WTC11 (cell line): ENCODE measurements around the gene BDH1. TPM values are rescaled to one million over a fixed set of nuclear protein-coding genes. Genes with fewer than 3 reads are reported as not detected.

ENCODE experiments used
- ATAC-seq: fragments of 200-7000 bp; cut with Tn5 transposase; 2 replicates; pipeline ENCODE4 v1.10.0; 2021; ENCODE audit warnings: mild to moderate bottlenecking, moderate library complexity
- CTCF ChIA-PET: fragments of 300-600 bp; sonication (Branson Sonifier 250); formaldehyde crosslinking; loops from one replicate; lab custom pipeline; 2021; ENCODE audit warnings: antibody characterized with exemption; lab: Charles Lee
- POLR2A ChIA-PET: fragments of 350-600 bp; sonication (Branson Sonifier 250); formaldehyde crosslinking; loops from one replicate; lab custom pipeline; 2021; ENCODE audit warnings: antibody characterized with exemption; lab: Charles Lee
- DNase-seq: peaks from one replicate; pipeline ENCODE4 v3.0.0; 2021; ENCODE audit warnings: low spot score
- H3K27ac Mint-ChIP-seq: 2 replicates; pipeline ENCODE4 v1.8.0; 2021; ENCODE audit warnings: mixed read lengths
- H3K27me3 Mint-ChIP-seq: 2 replicates; pipeline ENCODE4 v1.8.0; 2021; ENCODE audit warnings: low read depth, mild to moderate bottlenecking, moderate library complexity, mixed read lengths
- H3K36me3 Mint-ChIP-seq: 2 replicates; pipeline ENCODE4 v1.8.0; 2021; ENCODE audit warnings: mixed read lengths
- H3K4me1 Mint-ChIP-seq: 2 replicates; pipeline ENCODE4 v1.8.0; 2022; ENCODE audit warnings: mixed read lengths
- H3K4me3 Mint-ChIP-seq: 2 replicates; pipeline ENCODE4 v1.8.0; 2021; ENCODE audit warnings: mild to moderate bottlenecking, moderate library complexity, mixed read lengths
- H3K9me3 Mint-ChIP-seq: 2 replicates; pipeline ENCODE4 v1.8.0; 2021; ENCODE audit warnings: mixed read lengths
- ARID4B ChIP-seq: sonication (generic); formaldehyde crosslinking; IDR thresholded peaks from 2 replicates; pipeline ENCODE4 v1.8.0; 2023; ENCODE audit warnings: missing genetic modification reagents, mild to moderate bottlenecking, borderline replicate concordance
- CREB1 ChIP-seq: sonication (generic); formaldehyde crosslinking; IDR thresholded peaks from 2 replicates; pipeline ENCODE4 v1.8.0; 2023; ENCODE audit warnings: mild to moderate bottlenecking, missing genetic modification reagents
- ELF4 ChIP-seq: sonication (generic); formaldehyde crosslinking; IDR thresholded peaks from 2 replicates; pipeline ENCODE4 v1.8.1; 2022; ENCODE audit warnings: low read depth, mild to moderate bottlenecking, moderate library complexity, missing genetic modification reagents
- ETV6 ChIP-seq: sonication (generic); formaldehyde crosslinking; IDR thresholded peaks from 2 replicates; pipeline ENCODE4 v1.8.1; 2022; ENCODE audit warnings: mild to moderate bottlenecking, missing genetic modification reagents
- FOXP4 ChIP-seq: sonication (generic); formaldehyde crosslinking; IDR thresholded peaks from 2 replicates; pipeline ENCODE4 v1.8.0; 2022; ENCODE audit warnings: mild to moderate bottlenecking, missing genetic modification reagents
- GTF2I ChIP-seq: fragments of 250-450 bp; sonication (Bioruptor Pico); conservative IDR thresholded peaks from 2 replicates; pipeline ENCODE4 v1.4.0; 2021; ENCODE audit warnings: mild to moderate bottlenecking
- IRF1 ChIP-seq: sonication (generic); formaldehyde crosslinking; IDR thresholded peaks from 2 replicates; pipeline ENCODE4 v1.8.0; 2023; ENCODE audit warnings: missing genetic modification reagents
- KAT7 ChIP-seq: sonication (generic); formaldehyde crosslinking; IDR thresholded peaks from 2 replicates; pipeline ENCODE4 v1.8.1; 2023; ENCODE audit warnings: missing genetic modification reagents, mild to moderate bottlenecking, borderline replicate concordance
- MXD4 ChIP-seq: fragments of 250-450 bp; sonication (Bioruptor Pico); IDR thresholded peaks from 2 replicates; pipeline ENCODE4 v1.8.0; 2021; ENCODE audit warnings: mild to moderate bottlenecking, moderate library complexity, borderline replicate concordance
- OVOL2 ChIP-seq: fragments of 250-450 bp; sonication (Bioruptor Pico); IDR thresholded peaks from 2 replicates; pipeline ENCODE4 v1.9.0; 2021; ENCODE audit warnings: mild to moderate bottlenecking, borderline replicate concordance
- RELA ChIP-seq: sonication (generic); formaldehyde crosslinking; IDR thresholded peaks from 2 replicates; pipeline ENCODE4 v1.8.1; 2022; ENCODE audit warnings: missing genetic modification reagents, mild to moderate bottlenecking, borderline replicate concordance
- TCF7 ChIP-seq: sonication (generic); formaldehyde crosslinking; IDR thresholded peaks from 2 replicates; pipeline ENCODE4 v1.8.0; 2022; ENCODE audit warnings: mild to moderate bottlenecking, low read depth, missing genetic modification reagents, moderate library complexity
- TEAD1 ChIP-seq: sonication (generic); formaldehyde crosslinking; IDR thresholded peaks from 2 replicates; pipeline ENCODE4 v1.8.0; 2022; ENCODE audit warnings: mild to moderate bottlenecking, missing genetic modification reagents
- TEAD4 ChIP-seq: sonication (generic); formaldehyde crosslinking; IDR thresholded peaks from 2 replicates; pipeline ENCODE4 v1.8.0; 2022; ENCODE audit warnings: mild to moderate bottlenecking, missing genetic modification reagents
- USF2 ChIP-seq: sonication (generic); formaldehyde crosslinking; IDR thresholded peaks from 2 replicates; pipeline ENCODE4 v1.8.1; 2023; ENCODE audit warnings: mild to moderate bottlenecking, missing genetic modification reagents, moderate library complexity
- ZMAT4 ChIP-seq: fragments of 250-450 bp; sonication (Bioruptor Pico); IDR thresholded peaks from 2 replicates; pipeline ENCODE4 v1.9.0; 2021; ENCODE audit warnings: mild to moderate bottlenecking
- ZNF232 ChIP-seq: sonication (generic); formaldehyde crosslinking; IDR thresholded peaks from 2 replicates; pipeline ENCODE4 v1.8.0; 2022; ENCODE audit warnings: mild to moderate bottlenecking, missing genetic modification reagents
- ZNF263 ChIP-seq: sonication (generic); formaldehyde crosslinking; IDR thresholded peaks from 2 replicates; pipeline ENCODE4 v1.8.1; 2022; ENCODE audit warnings: low read depth, mild to moderate bottlenecking, moderate library complexity, missing genetic modification reagents
- ZNF396 ChIP-seq: fragments of 250-450 bp; sonication (Bioruptor Pico); IDR thresholded peaks from 2 replicates; pipeline ENCODE4 v1.8.0; 2021; ENCODE audit warnings: mild to moderate bottlenecking, moderate library complexity, borderline replicate concordance
- ZNF423 ChIP-seq: fragments of 250-450 bp; sonication (Bioruptor Pico); IDR thresholded peaks from 2 replicates; pipeline ENCODE4 v2.1.2; 2022; ENCODE audit warnings: mild to moderate bottlenecking, moderate library complexity
- ZNF671 ChIP-seq: fragments of 250-450 bp; sonication (Bioruptor Pico); IDR thresholded peaks from 2 replicates; pipeline ENCODE4 v1.8.0; 2021; ENCODE audit warnings: mild to moderate bottlenecking
- total RNA-seq: library from RNA; stranded (reverse); gene quantifications from 3 replicates; pipeline ENCODE4 v1.2.3, GENCODE V29; 2021
- TF ChIP-seq, protein P1 (sequence below): sonication (generic); formaldehyde crosslinking; IDR thresholded peaks from 2 replicates; pipeline ENCODE4 v1.8.0; 2022; ENCODE audit warnings: missing genetic modification reagents

BDH1 gene
- total RNA-seq, 1 experiment from 2014 or later, result 26.8 TPM

GRCh38 chr3:197505796-197506548, 49.8 kb downstream of the BDH1 start:
- Mint-ChIP-seq H3K27ac (peak overlapping the region; percentile 63), H3K9me3 (peaks cover 4% of the 10 kb centered on the region; the same call in 1 of the 2 replicates), H3K36me3 (no peaks in the 10 kb centered on the region), H3K27me3 (no peaks in the 10 kb centered on the region), H3K4me3 (no peak overlapping the region), H3K4me1 (peaks cover 3% of the 10 kb centered on the region; the same call in 1 of the 2 replicates)
- DNase-seq, result no peak
- POLR2A ChIA-PET, result no interaction called here
- CTCF ChIA-PET, result interaction anchor here (1.1 kb wide), 1 partner anchor 248 kb away, joined by 4 read pairs; no protein-coding TSS in a partner anchor
- no peak for TF ChIP-seq ZNF423
- TF ChIP-seq TEAD1, result no peak
- TF ChIP-seq FOXP4 (CRISPR knock-in tag), result no peak
- no peak for TF ChIP-seq TEAD4 (CRISPR knock-in tag)
- no peak for TF ChIP-seq ARID4B (CRISPR knock-in tag)
- TF ChIP-seq GTF2I (CRISPR knock-in tag), result no peak
- TF ChIP-seq OVOL2 (CRISPR knock-in tag), result no peak
- no peak for TF ChIP-seq KAT7 (CRISPR knock-in tag)
- TF ChIP-seq ZMAT4 (CRISPR knock-in tag), result no peak
- TF ChIP-seq ZNF263, result no peak
- TF ChIP-seq ZNF232, result no peak
- no peak for TF ChIP-seq TCF7 (CRISPR knock-in tag)
- TF ChIP-seq ZNF671, result no peak
- ATAC-seq, result no peak

- Mint-ChIP-seq H3K9me3 (peaks cover 10% of the 10 kb centered on the region; the same call in 1 of the 2 replicates), H3K27ac (no peak overlapping the region), H3K4me3 (no peak overlapping the region), H3K27me3 (no peaks in the 10 kb centered on the region), H3K36me3 (no peaks in the 10 kb centered on the region), H3K4me1 (peaks cover 2% of the 10 kb centered on the region; the same call in 1 of the 2 replicates)
- ATAC-seq, result no peak
- POLR2A ChIA-PET, result no interaction called here
- no peak for DNase-seq
- CTCF ChIA-PET, result no interaction called here
- TF ChIP-seq ETV6 (CRISPR knock-in tag) (no peak), MXD4 (no peak), ELF4 (no peak), RELA (CRISPR knock-in tag) (no peak), USF2 (CRISPR knock-in tag) (no peak), IRF1 (no peak), TCF7 (CRISPR knock-in tag) (no peak), TEAD1 (no peak), CREB1 (CRISPR knock-in tag) (no peak), ZNF263 (no peak), ZNF396 (CRISPR knock-in tag) (no peak)
- TF ChIP-seq, protein P1, sequence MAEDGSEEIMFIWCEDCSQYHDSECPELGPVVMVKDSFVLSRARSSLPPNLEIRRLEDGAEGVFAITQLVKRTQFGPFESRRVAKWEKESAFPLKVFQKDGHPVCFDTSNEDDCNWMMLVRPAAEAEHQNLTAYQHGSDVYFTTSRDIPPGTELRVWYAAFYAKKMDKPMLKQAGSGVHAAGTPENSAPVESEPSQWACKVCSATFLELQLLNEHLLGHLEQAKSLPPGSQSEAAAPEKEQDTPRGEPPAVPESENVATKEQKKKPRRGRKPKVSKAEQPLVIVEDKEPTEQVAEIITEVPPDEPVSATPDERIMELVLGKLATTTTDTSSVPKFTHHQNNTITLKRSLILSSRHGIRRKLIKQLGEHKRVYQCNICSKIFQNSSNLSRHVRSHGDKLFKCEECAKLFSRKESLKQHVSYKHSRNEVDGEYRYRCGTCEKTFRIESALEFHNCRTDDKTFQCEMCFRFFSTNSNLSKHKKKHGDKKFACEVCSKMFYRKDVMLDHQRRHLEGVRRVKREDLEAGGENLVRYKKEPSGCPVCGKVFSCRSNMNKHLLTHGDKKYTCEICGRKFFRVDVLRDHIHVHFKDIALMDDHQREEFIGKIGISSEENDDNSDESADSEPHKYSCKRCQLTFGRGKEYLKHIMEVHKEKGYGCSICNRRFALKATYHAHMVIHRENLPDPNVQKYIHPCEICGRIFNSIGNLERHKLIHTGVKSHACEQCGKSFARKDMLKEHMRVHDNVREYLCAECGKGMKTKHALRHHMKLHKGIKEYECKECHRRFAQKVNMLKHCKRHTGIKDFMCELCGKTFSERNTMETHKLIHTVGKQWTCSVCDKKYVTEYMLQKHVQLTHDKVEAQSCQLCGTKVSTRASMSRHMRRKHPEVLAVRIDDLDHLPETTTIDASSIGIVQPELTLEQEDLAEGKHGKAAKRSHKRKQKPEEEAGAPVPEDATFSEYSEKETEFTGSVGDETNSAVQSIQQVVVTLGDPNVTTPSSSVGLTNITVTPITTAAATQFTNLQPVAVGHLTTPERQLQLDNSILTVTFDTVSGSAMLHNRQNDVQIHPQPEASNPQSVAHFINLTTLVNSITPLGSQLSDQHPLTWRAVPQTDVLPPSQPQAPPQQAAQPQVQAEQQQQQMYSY (CRISPR knock-in tag), result no peak
Observed at GRCh38 chr3:197504641-197505121, 51.1 kb downstream of the BDH1 start.
